Eye (tissue), 1 donor: Measurements from ENCODE around the gene LTBP1.

ENCODE experiments used
- DNase-seq: peaks from one replicate; pipeline ENCODE4 v3.0.0-alpha.2; 2015

LTBP1 gene

GRCh38 chr2:33014268-33014667 lies 67.5 kb downstream of the LTBP1 start:
- DNase-seq = no peak

- DNase-seq = no peak
These were observed 68.8 kb downstream of the LTBP1 start for GRCh38 chr2:33015421-33016142.

GRCh38 chr2:33018271-33018670 lies 71.5 kb downstream of the LTBP1 start:
- no peak for DNase-seq

GRCh38 chr2:33019796-33020195 lies 73.0 kb downstream of the LTBP1 start:
- no peak for DNase-seq

- DNase-seq = no peak
These were observed 74.1 kb downstream of the LTBP1 start for GRCh38 chr2:33020883-33021282.

- DNase-seq = no peak
These were observed 74.9 kb downstream of the LTBP1 start for GRCh38 chr2:33021542-33022227.

- no peak for DNase-seq
These were observed 75.7 kb downstream of the LTBP1 start for GRCh38 chr2:33022395-33022985.

GRCh38 chr2:33022989-33023727 lies 76.4 kb downstream of the LTBP1 start:
- DNase-seq = no peak

- no peak for DNase-seq
These were observed 77.2 kb downstream of the LTBP1 start for GRCh38 chr2:33023728-33024500.

- no peak for DNase-seq
These were observed 78.0 kb downstream of the LTBP1 start for GRCh38 chr2:33024758-33025157.

GRCh38 chr2:33029459-33029858 lies 82.7 kb downstream of the LTBP1 start:
- DNase-seq = no peak

- no peak for DNase-seq
These were observed 83.2 kb downstream of the LTBP1 start for GRCh38 chr2:33029926-33030325.

- DNase-seq = no peak
These were observed 83.6 kb downstream of the LTBP1 start for GRCh38 chr2:33030326-33030725.

GRCh38 chr2:33032245-33032644 lies 85.5 kb downstream of the LTBP1 start:
- DNase-seq = no peak

GRCh38 chr2:33033606-33034081 lies 86.9 kb downstream of the LTBP1 start:
- peak; percentile 92 for DNase-seq

- no peak for DNase-seq
These were observed 88.0 kb downstream of the LTBP1 start for GRCh38 chr2:33034784-33035183.

- no peak for DNase-seq
These were observed 91.5 kb downstream of the LTBP1 start for GRCh38 chr2:33038230-33038629.

GRCh38 chr2:33038799-33039198 lies 92.0 kb downstream of the LTBP1 start:
- no peak for DNase-seq

- no peak for DNase-seq
These were observed 93.8 kb downstream of the LTBP1 start for GRCh38 chr2:33040541-33040940.

- DNase-seq = no peak
These were observed 95.5 kb downstream of the LTBP1 start for GRCh38 chr2:33042265-33042664.

GRCh38 chr2:33042819-33043218 lies 96.1 kb downstream of the LTBP1 start:
- DNase-seq = no peak

- no peak for DNase-seq
These were observed 101.2 kb downstream of the LTBP1 start for GRCh38 chr2:33047939-33048338.
